ENCODE measurements around the gene FLOT1. TPM values are rescaled to one million over a fixed set of nuclear protein-coding genes. Genes with fewer than 3 reads are reported as not detected.

FLOT1 gene
- total and polyA plus RNA-seq, 12 donors = 162 to 599 (median 348) TPM

GRCh38 chr6:30730601-30731435 lies 11.7 kb downstream of the FLOT1 start:
- intact Hi-C loops (cut with DNase I) = no loop called here

GRCh38 chr6:30727920-30728553 lies 14.4 kb downstream of the FLOT1 start:
- Histone ChIP-seq H3K4me1 (replicated peaks in 1 of 2) (peaks cover 0 to 45% of the 10 kb centered on the region in 2 donors), H3K9me3 (replicated peaks in 1 of 3) (no peaks in the 10 kb centered on the region)

More at GRCh38 chr6:30730601-30731435, 11.7 kb downstream of the FLOT1 start:
- peaks cover 0 to 99% of the 10 kb centered on the region in 2 donors for H3K36me3 ChIP-seq (replicated peaks in 1 of 2)
- WGBS, 4 donors = 49 to 63% (median 51%) methylated on average over 18 to 30 of the region's 30 CpGs
- H3K27me3 ChIP-seq = no peaks in the 10 kb centered on the region
- H3K4me3 ChIP-seq = no peak overlapping the region
- no peaks in the 10 kb centered on the region for H3K9me3 ChIP-seq (replicated peaks in 1 of 3)
- peaks cover 0 to 23% of the 10 kb centered on the region in 2 donors for H3K4me1 ChIP-seq (replicated peaks in 1 of 2)
- peak overlapping the region in 2 of 5 donors; percentile 44 to 59 for H3K27ac ChIP-seq
- peak; percentile 64 to 87 (median 70) for DNase-seq
- TF ChIP-seq CTCF (IDR thresholded peaks at IDR 0.05) (peak in 5 of 6 experiments; percentile 31 to 59 (median 50)), POLR2A (IDR thresholded peaks at IDR 0.05) (no peak)

GRCh38 chr6:30726506-30727413 lies 15.7 kb downstream of the FLOT1 start:
- no peak for DNase-seq
- Histone ChIP-seq H3K27ac (peak overlapping the region in 3 of 5 donors; percentile 35 to 81 (median 60)), H3K36me3 (replicated peaks in 1 of 2) (peaks cover 0 to 94% of the 10 kb centered on the region in 2 donors), H3K9me3 (replicated peaks in 1 of 3) (no peaks in the 10 kb centered on the region), H3K4me3 (no peak overlapping the region), H3K4me1 (replicated peaks in 1 of 2) (peaks cover 7 to 58% of the 10 kb centered on the region in 2 donors), H3K27me3 (no peaks in the 10 kb centered on the region)
- TF ChIP-seq POLR2A (IDR thresholded peaks at IDR 0.05) (no peak), CTCF (IDR thresholded peaks at IDR 0.05) (no peak)
- intact Hi-C loops (cut with DNase I) = no loop called here
- WGBS, 4 donors = 85 to 92% (median 90%) methylated on average over 11 of the region's 11 CpGs

More at GRCh38 chr6:30727920-30728553, 14.4 kb downstream of the FLOT1 start:
- H3K27ac ChIP-seq = peak overlapping the region in 3 of 5 donors; percentile 35 to 81 (median 60)
- TF ChIP-seq POLR2A (IDR thresholded peaks at IDR 0.05) (no peak), CTCF (IDR thresholded peaks at IDR 0.05) (peak in 3 of 6 experiments; percentile 23 to 33 (median 33))
- DNase-seq = peak in 5 of 7 donors; percentile 45 to 64 (median 50)
- H3K27me3 ChIP-seq = no peaks in the 10 kb centered on the region
- intact Hi-C loops (cut with DNase I) = no loop called here
- no peak overlapping the region for H3K4me3 ChIP-seq
- H3K36me3 ChIP-seq (replicated peaks in 1 of 2) = peaks cover 0 to 99% of the 10 kb centered on the region in 2 donors
- 29 to 41% (median 33%) methylated on average over 7 of the region's 7 CpGs for WGBS, 4 donors
